Measurements from ENCODE around the gene BANF2.

DNA sequence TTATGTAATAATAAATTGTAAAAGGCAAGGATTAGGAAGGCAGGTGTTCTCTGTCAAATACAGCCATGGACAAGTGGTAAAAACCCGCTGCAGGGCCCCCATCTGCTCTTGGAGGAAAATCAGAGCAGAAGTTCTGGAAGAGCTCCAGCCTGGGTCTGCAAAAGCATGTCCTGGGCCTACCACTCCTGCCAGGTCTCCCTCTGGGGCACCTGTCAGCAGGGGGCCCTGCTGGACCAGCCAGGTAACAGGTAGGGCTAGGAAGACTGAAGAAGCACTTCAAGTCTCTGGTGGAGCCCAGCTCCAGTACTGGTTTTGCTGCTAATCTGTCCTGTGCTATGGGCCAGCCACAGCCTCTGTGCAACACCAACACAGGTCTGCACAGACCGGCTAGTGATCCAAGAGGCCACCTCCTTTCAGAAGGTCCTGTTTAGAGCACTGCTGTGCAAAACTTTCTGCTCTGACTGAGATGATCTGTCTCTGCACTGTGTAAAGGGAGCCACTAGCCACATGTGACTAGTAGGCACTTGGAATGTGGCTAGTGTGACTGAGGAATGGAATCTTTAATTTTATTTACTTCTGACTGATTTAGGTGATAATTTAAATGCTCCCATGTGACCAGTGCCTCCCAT, 47.9 kb upstream of the BANF2 start:
- TF ChIP-seq POLR2AphosphoS5 (IDR thresholded peaks at IDR 0.05; ENCODE audit: borderline replicate concordance, low read depth, low read length), result no peak
- TF ChIP-seq EZH2 (IDR thresholded peaks at IDR 0.05), result no peak
